Gastroesophageal sphincter (tissue), 4 donors: ENCODE data around the gene PPM1B. TPM values are rescaled to one million over a fixed set of nuclear protein-coding genes. Genes with fewer than 3 reads are reported as not detected.
"Not testable (repeated sequence)": the region's sequence is repeated elsewhere in the genome, so short reads cannot be mapped to it uniquely, and the experiment has no call there.

ENCODE experiments used
- ATAC-seq: fragments of 150-250 bp; one replicate; pipeline ENCODE4 v1.9.1; 2016; ENCODE audit warnings: mild to moderate bottlenecking, moderate library complexity
- H3K27ac ChIP-seq, 4 donors: fragments of 200-600 bp; sonication (generic) in 3 of 4; 1 replicate in 3 of 4; 2 replicates in 1 of 4; pipeline ENCODE4 v1.5.1; 2016 to 2019
- H3K27me3 ChIP-seq: fragments of 200-600 bp; sonication (generic); one replicate; pipeline ENCODE4 v1.5.1; 2019
- H3K36me3 ChIP-seq, 2 donors: fragments of 200-600 bp; sonication (generic); one replicate each; pipeline ENCODE4 v1.5.1; 2019; ENCODE audit warnings: control low read depth in 1 of 2
- H3K4me1 ChIP-seq, 3 donors: fragments of 200-600 bp; sonication (generic); 1 replicate in 2 of 3; 2 replicates in 1 of 3; pipeline ENCODE4 v1.5.1; 2016 to 2019; ENCODE audit warnings: control low read depth in 2 of 3
- H3K4me3 ChIP-seq, 2 donors: fragments of 200-600 bp; sonication (generic); one replicate each; pipeline ENCODE4 v1.5.1; 2019; ENCODE audit warnings: mild to moderate bottlenecking in 1 of 2, moderate library complexity in 1 of 2
- H3K9me3 ChIP-seq, 3 donors: fragments of 200-600 bp; sonication (generic); one replicate each; pipeline ENCODE4 v1.5.1; 2017 to 2019; ENCODE audit warnings: control low read depth in 2 of 3
- CTCF ChIP-seq, 4 experiments: fragments of 200-600 bp in 2 of 4; fragments of 450-650 bp in 2 of 4; sonication (generic) in 1 of 4; IDR thresholded peaks; one replicate each; pipeline ENCODE4 v1.5.1; 2017 to 2019; ENCODE audit warnings: antibody characterized with exemption in 4 of 4, mild to moderate bottlenecking in 2 of 4, moderate library complexity in 2 of 4
- EP300 ChIP-seq: sonication (generic); formaldehyde crosslinking; IDR thresholded peaks from one replicate; pipeline ENCODE4 v1.6.1; 2017; ENCODE audit warnings: antibody characterized with exemption, mild to moderate bottlenecking
- POLR2A ChIP-seq, 2 donors: fragments of 450-650 bp; IDR thresholded peaks; one replicate each; pipeline ENCODE4 v1.6.1; 2017; ENCODE audit warnings: antibody characterized with exemption in 2 of 2, mild to moderate bottlenecking in 2 of 2, moderate library complexity in 1 of 2
- POLR2AphosphoS5 ChIP-seq: sonication (generic); formaldehyde crosslinking; IDR thresholded peaks from one replicate; pipeline ENCODE4 v1.6.1; 2017; ENCODE audit warnings: antibody characterized with exemption
- WGBS, 2 donors: methylation state at CpG; one replicate each; pipeline ENCODE4 v1.1.5; 2018; ENCODE audit warnings: low coverage in 1 of 2; 5-methylcytosine and 5-hydroxymethylcytosine counted together
- total RNA-seq, 4 donors: library from RNA; depleted of rRNA; stranded (reverse); fragments of >200 nt; gene quantifications; one replicate each; pipeline ENCODE4 v1.1.0, GENCODE V29; 2016

PPM1B gene
- total RNA-seq, 4 donors from 2014 or later, result 62.9 to 125 (median 81.3) TPM

- peak overlapping the region; percentile 90 to 97 for H3K4me3 ChIP-seq
- peak overlapping the region; percentile 92 to 99 (median 98) for H3K27ac ChIP-seq
- peak; percentile 14 for ATAC-seq
- TF ChIP-seq POLR2A (IDR thresholded peaks at IDR 0.05) (peak; percentile 22 to 45), CTCF (IDR thresholded peaks at IDR 0.05) (no peak), EP300 (peak; percentile 53), POLR2AphosphoS5 (peak; percentile 98)
- H3K27me3 ChIP-seq, result peaks cover 12% of the 10 kb centered on the region
- WGBS, 2 donors, result 0% methylated on average over 3 of the region's 3 CpGs
- H3K36me3 ChIP-seq, result no peaks in the 10 kb centered on the region
- H3K9me3 ChIP-seq, result no peaks in the 10 kb centered on the region
- H3K4me1 ChIP-seq, result peaks cover 0 to 45% (median 3%) of the 10 kb centered on the region in 3 donors
Observed at GRCh38 chr2:44170311-44170717, 1.6 kb downstream of the PPM1B start.

DNA sequence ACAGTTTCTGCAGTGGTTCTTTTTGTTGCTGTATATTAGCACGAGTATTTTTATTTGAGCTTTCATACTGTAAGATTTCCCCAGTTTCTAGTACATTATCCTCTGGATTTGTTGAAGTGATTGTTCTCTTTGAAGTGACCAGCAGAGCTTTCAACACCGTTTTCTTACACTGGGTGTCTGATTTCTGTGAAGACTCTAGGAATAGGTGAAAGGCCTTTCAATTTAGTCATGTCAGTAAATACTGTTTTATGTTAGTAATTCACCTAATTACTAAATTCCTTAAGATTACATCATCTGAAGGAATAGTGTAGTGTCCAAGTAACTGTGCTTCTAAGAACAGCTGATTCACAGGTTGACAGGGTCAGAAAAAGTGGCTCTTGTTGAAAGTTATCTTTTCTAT, 2.3 kb downstream of the PPM1B start:
- no peaks in the 10 kb centered on the region for H3K36me3 ChIP-seq
- TF ChIP-seq CTCF (IDR thresholded peaks at IDR 0.05), result no peak
- TF ChIP-seq EP300, result no peak
- TF ChIP-seq POLR2A (IDR thresholded peaks at IDR 0.05), result no peak
- TF ChIP-seq POLR2AphosphoS5, result no peak
- H3K27ac ChIP-seq, result peak overlapping the region; percentile 92 to 99 (median 98)
- ATAC-seq, result no peak
- peaks cover 6% of the 10 kb centered on the region for H3K27me3 ChIP-seq
- peak overlapping the region; percentile 90 to 97 for H3K4me3 ChIP-seq
- peaks cover 2 to 52% (median 9%) of the 10 kb centered on the region in 3 donors for H3K4me1 ChIP-seq
- 21 to 27% methylated on average over 2 of the region's 2 CpGs for WGBS, 2 donors
- no peaks in the 10 kb centered on the region for H3K9me3 ChIP-seq

GRCh38 chr2:44171442-44171841, 2.8 kb downstream of the PPM1B start:
- peak overlapping the region; percentile 92 to 99 (median 98) for H3K27ac ChIP-seq
- not testable (repeated sequence) for ATAC-seq

GRCh38 chr2:44172576-44172975, 3.9 kb downstream of the PPM1B start:
- 93 to 96% methylated on average over 3 to 4 of the region's 4 CpGs for WGBS, 2 donors
- Histone ChIP-seq H3K36me3 (no peaks in the 10 kb centered on the region), H3K27me3 (no peaks in the 10 kb centered on the region), H3K4me3 (peak overlapping the region in 1 of 2 donors; percentile 97), H3K9me3 (no peaks in the 10 kb centered on the region), H3K4me1 (peaks cover 3 to 67% (median 9%) of the 10 kb centered on the region in 3 donors), H3K27ac (peak overlapping the region in 3 of 4 donors; percentile 41 to 99 (median 57))
- TF ChIP-seq EP300 (no peak), POLR2AphosphoS5 (no peak), CTCF (IDR thresholded peaks at IDR 0.05) (no peak), POLR2A (IDR thresholded peaks at IDR 0.05) (no peak)
- ATAC-seq, result no peak

More at GRCh38 chr2:44171442-44171841, 2.8 kb downstream of the PPM1B start:
- 65 to 82% methylated on average over 3 to 8 of the region's 8 CpGs for WGBS, 2 donors
- H3K27me3 ChIP-seq, H3K36me3 ChIP-seq, H3K9me3 ChIP-seq: not testable (repeated sequence)
- Histone ChIP-seq H3K4me3 (peak overlapping the region; percentile 90 to 97), H3K4me1 (peaks cover 3 to 56% (median 9%) of the 10 kb centered on the region in 3 donors)

DNA sequence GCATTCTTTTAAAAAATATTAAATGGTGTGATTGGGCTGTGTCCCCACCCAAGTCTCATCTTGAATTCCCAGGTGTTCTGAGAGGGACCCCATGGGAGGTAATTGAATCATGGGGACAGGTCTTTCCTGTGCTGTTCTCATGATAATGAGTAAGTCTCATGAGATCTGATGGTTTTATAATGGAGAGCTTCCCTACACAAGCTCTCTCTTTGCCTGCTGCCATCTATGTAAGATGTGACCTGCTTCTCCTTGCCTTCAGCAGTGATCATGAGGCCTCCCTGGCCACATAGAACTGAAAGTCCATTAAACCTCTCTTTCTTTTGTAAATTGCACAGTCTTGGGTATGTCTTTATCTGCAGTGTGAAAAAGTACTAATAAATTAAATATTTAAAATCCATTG, 10.3 kb downstream of the PPM1B start:
- Histone ChIP-seq H3K36me3 (peaks cover 0 to 7% of the 10 kb centered on the region in 2 donors), H3K9me3 (no peaks in the 10 kb centered on the region), H3K4me3 (no peak overlapping the region), H3K27me3 (no peaks in the 10 kb centered on the region), H3K4me1 (peaks cover 11 to 100% (median 12%) of the 10 kb centered on the region in 3 donors), H3K27ac (no peak overlapping the region)
- no peak for ATAC-seq
- TF ChIP-seq POLR2A (IDR thresholded peaks at IDR 0.05), result no peak
- no peak for TF ChIP-seq EP300
- TF ChIP-seq POLR2AphosphoS5, result no peak
- TF ChIP-seq CTCF (IDR thresholded peaks at IDR 0.05), result no peak
